Smooth muscle cell (in vitro differentiated cells): Measurements from ENCODE around the gene TOP2B. TPM values are rescaled to one million over a fixed set of nuclear protein-coding genes. Genes with fewer than 3 reads are reported as not detected.

ENCODE experiments used
- DNase-seq: peaks from one replicate; lab custom pipeline; 2025; ENCODE audit not compliant: unreplicated experiment; lab: John Stamatoyannopoulos, UW
- H2AFZ ChIP-seq: fragments of 200-600 bp; sonication (generic); 2 replicates; pipeline ENCODE4 v1.6.0; 2016; ENCODE audit warnings: antibody characterized with exemption, low read depth, mild to moderate bottlenecking
- H3F3A ChIP-seq: fragments of 200-600 bp; sonication (generic); 2 replicates; pipeline ENCODE4 v1.6.0; 2017; ENCODE audit warnings: antibody characterized with exemption, low read depth
- H3K27ac ChIP-seq: fragments of 200-600 bp; sonication (generic); 2 replicates; pipeline ENCODE4 v1.5.1; 2016; ENCODE audit warnings: low read depth, mild to moderate bottlenecking
- H3K27me3 ChIP-seq: fragments of 200-600 bp; sonication (generic); 2 replicates; pipeline ENCODE4 v1.6.1; 2016; ENCODE audit warnings: low read depth, mild to moderate bottlenecking
- H3K36me3 ChIP-seq: fragments of 200-600 bp; sonication (generic); 2 replicates; pipeline ENCODE4 v1.5.1; 2016; ENCODE audit warnings: low read depth
- H3K4me1 ChIP-seq: fragments of 200-600 bp; sonication (generic); 2 replicates; pipeline ENCODE4 v1.5.1; 2016; ENCODE audit warnings: low read depth
- H3K4me2 ChIP-seq: fragments of 200-600 bp; sonication (generic); 2 replicates; pipeline ENCODE4 v1.6.0; 2016; ENCODE audit warnings: mild to moderate bottlenecking
- H3K4me3 ChIP-seq: fragments of 200-600 bp; sonication (generic); 2 replicates; pipeline ENCODE4 v1.5.1; 2016; ENCODE audit warnings: mild to moderate bottlenecking
- H3K79me2 ChIP-seq: fragments of 200-600 bp; sonication (generic); 2 replicates; pipeline ENCODE4 v1.6.0; 2016; ENCODE audit warnings: low read depth, mild to moderate bottlenecking
- H3K9ac ChIP-seq: fragments of 200-600 bp; sonication (generic); 2 replicates; pipeline ENCODE4 v1.6.0; 2016; ENCODE audit warnings: low read depth
- H3K9me3 ChIP-seq: fragments of 200-600 bp; sonication (generic); replicated peaks from 2 replicates; pipeline ENCODE4 v1.5.1; 2016; ENCODE audit warnings: low read depth
- H4K20me1 ChIP-seq: fragments of 200-600 bp; sonication (generic); 2 replicates; pipeline ENCODE4 v1.6.0; 2016; ENCODE audit warnings: low read depth
- WGBS: methylation state at CpG from one replicate; pipeline ENCODE4 v1.1.7; 2016; ENCODE audit warnings: low lambda C conversion rate; 5-methylcytosine and 5-hydroxymethylcytosine counted together
- polyA plus RNA-seq: library from polyadenylated mRNA; unstranded; fragments of >200 nt; fragmentation: Nextera tagmentation; extraction: Ambion mirVana; gene quantifications from 2 replicates; pipeline ENCODE4 v1.2.1, GENCODE V29; 2016
- total RNA-seq: library from RNA; depleted of rRNA; stranded (reverse); fragments of >200 nt; gene quantifications from 2 replicates; pipeline ENCODE4 v1.2.3, GENCODE V29; 2014
- TF ChIP-seq, protein P1 (sequence below): fragments of 200-600 bp; sonication (generic); IDR thresholded peaks from 2 replicates; pipeline ENCODE4 v1.5.1; 2017; ENCODE audit warnings: borderline replicate concordance, mild to moderate bottlenecking, antibody characterized with exemption; ENCODE audit not compliant: insufficient read depth, poor library complexity, severe bottlenecking

The TOP2B gene
- total and polyA plus RNA-seq, 2 experiments from 2014 or later = 70.2 to 132 TPM

DNA sequence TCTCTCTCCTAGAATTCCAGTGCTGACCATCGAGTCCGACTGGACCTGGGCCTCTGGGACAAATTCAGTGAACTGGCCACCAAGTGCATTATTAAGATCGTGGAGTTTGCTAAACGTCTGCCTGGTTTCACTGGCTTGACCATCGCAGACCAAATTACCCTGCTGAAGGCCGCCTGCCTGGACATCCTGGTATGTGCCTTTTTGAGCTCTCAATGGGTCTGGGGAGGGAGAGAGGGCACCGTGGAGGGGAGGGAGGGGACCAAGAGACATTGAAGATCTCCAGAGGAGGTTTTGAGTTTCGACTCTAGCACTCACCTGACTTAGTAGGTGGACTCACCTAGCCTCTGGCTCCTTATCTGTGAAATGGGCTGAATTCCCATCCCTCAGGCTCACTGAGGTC, 84.2 kb downstream of the TOP2B start:
- DNase-seq = no peak
- Histone ChIP-seq H3K36me3 (no peaks in the 10 kb centered on the region), H3K4me1 (peaks cover 8% of the 10 kb centered on the region), H3K4me3 (no peak overlapping the region), H4K20me1 (no peaks in the 10 kb centered on the region), H3K27me3 (no peaks in the 10 kb centered on the region), H2AFZ (no peak overlapping the region), H3K9me3 (no peaks in the 10 kb centered on the region), H3K9ac (no peak overlapping the region), H3K27ac (peak overlapping the region; percentile 99), H3K4me2 (no peak overlapping the region), H3F3A (peaks cover 24% of the 10 kb centered on the region), H3K79me2 (peaks cover 22% of the 10 kb centered on the region)
- WGBS = 87% methylated on average over 8 of the region's 8 CpGs
- TF ChIP-seq, protein P1, sequence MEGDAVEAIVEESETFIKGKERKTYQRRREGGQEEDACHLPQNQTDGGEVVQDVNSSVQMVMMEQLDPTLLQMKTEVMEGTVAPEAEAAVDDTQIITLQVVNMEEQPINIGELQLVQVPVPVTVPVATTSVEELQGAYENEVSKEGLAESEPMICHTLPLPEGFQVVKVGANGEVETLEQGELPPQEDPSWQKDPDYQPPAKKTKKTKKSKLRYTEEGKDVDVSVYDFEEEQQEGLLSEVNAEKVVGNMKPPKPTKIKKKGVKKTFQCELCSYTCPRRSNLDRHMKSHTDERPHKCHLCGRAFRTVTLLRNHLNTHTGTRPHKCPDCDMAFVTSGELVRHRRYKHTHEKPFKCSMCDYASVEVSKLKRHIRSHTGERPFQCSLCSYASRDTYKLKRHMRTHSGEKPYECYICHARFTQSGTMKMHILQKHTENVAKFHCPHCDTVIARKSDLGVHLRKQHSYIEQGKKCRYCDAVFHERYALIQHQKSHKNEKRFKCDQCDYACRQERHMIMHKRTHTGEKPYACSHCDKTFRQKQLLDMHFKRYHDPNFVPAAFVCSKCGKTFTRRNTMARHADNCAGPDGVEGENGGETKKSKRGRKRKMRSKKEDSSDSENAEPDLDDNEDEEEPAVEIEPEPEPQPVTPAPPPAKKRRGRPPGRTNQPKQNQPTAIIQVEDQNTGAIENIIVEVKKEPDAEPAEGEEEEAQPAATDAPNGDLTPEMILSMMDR = no peak

DNA sequence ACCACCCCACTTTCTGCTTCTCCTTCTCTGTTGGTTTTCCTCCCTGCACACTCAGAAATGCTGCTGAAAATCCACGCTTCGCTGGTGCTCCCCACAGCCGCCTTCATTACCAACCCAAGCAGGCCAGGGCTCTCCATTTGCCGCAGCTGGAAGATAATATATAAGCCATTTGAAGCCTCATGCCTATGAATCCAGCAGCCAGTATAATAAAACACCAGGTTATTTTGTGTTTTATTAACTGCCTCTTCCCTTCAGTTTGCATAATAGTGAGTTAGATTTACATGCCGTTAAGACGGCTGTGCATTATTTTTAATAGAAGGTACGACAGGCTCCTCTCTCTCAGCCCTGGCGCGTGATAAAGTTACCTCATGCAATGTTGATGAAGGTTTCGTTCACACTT, 86.6 kb downstream of the TOP2B start:
- DNase-seq = no peak
- Histone ChIP-seq H3K4me2 (no peak overlapping the region), H3K4me3 (no peak overlapping the region), H3K36me3 (no peaks in the 10 kb centered on the region), H3K27ac (no peak overlapping the region), H4K20me1 (no peaks in the 10 kb centered on the region), H3K9ac (no peak overlapping the region), H2AFZ (no peak overlapping the region), H3K27me3 (no peaks in the 10 kb centered on the region), H3K9me3 (no peaks in the 10 kb centered on the region), H3K79me2 (peaks cover 16% of the 10 kb centered on the region), H3K4me1 (peaks cover 8% of the 10 kb centered on the region), H3F3A (peaks cover 34% of the 10 kb centered on the region)
- TF ChIP-seq, protein P1 = no peak
- WGBS = 93% methylated on average over 10 of the region's 10 CpGs

DNA sequence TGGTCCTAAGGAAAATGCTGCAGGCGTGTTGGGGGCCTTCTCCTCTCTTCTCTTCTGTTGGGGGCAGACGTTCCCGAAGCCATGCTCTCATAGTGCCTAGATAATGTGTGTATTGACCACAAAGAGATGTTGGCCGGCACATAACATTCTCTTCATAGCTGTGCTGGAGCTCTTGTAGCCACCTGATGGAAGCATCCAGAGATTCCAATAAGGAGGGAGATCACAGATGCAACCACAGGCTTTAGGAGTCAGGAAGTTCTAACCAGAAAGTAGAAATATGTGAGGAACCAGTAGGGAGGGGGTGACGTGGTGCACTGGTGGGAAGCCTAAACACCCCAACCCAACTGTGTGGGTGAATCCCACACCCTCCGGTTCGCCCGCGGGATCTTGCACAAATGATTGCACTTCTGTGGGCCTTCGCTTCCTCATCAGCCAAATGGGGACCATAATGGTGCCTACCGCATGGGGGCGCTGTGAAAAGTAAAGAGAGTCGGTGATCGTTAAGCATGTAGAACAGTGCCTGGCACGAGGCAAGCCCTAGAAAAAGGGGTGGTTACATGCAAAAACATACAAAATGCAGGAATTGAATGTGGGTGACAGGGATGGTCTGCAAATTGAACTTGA, 87.8 kb downstream of the TOP2B start:
- H3K27ac ChIP-seq = no peak overlapping the region
- no peak overlapping the region for H3K4me3 ChIP-seq
- DNase-seq = no peak
- peaks cover under 1% of the 10 kb centered on the region for H3K36me3 ChIP-seq
- H3K79me2 ChIP-seq = peaks cover 17% of the 10 kb centered on the region
- no peak overlapping the region for H3K9ac ChIP-seq
- WGBS = 75% methylated on average over 15 of the region's 15 CpGs
- H3K4me1 ChIP-seq = peaks cover 8% of the 10 kb centered on the region
- H4K20me1 ChIP-seq = no peaks in the 10 kb centered on the region
- no peak overlapping the region for H2AFZ ChIP-seq
- H3F3A ChIP-seq = peaks cover 37% of the 10 kb centered on the region
- H3K27me3 ChIP-seq = no peaks in the 10 kb centered on the region
- TF ChIP-seq, protein P1 = peak; percentile 18
- no peak overlapping the region for H3K4me2 ChIP-seq
- H3K9me3 ChIP-seq = no peaks in the 10 kb centered on the region

DNA sequence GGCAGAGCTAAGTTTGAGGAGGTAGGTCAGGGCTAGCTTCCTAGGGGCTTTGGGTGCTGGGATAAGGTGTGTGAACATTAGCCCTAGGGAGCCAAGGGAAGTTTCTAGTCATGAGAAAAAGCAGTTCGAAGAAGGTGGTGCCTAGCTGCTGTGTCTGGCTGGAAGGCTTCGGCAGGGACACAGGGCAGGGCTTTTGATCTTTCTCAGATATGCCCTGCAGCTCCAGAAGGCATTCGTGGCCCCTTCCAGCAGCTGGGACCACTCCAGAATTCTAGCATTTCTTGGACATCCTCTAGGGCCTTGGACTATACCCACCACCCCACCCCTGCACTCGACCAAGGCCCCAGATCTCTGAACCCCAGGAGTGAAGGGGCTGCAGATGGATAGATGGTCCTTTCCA, 88.6 kb downstream of the TOP2B start:
- H3K9ac ChIP-seq = no peak overlapping the region
- H3K4me3 ChIP-seq = no peak overlapping the region
- no peaks in the 10 kb centered on the region for H4K20me1 ChIP-seq
- no peak overlapping the region for H3K4me2 ChIP-seq
- H3K4me1 ChIP-seq = peaks cover under 1% of the 10 kb centered on the region
- H3K36me3 ChIP-seq = peaks cover 4% of the 10 kb centered on the region
- TF ChIP-seq, protein P1 = no peak
- WGBS = 75% methylated on average over 4 of the region's 4 CpGs
- H3K27ac ChIP-seq = peak overlapping the region; percentile 13
- H3K79me2 ChIP-seq = peaks cover 21% of the 10 kb centered on the region
- H3K9me3 ChIP-seq = no peaks in the 10 kb centered on the region
- H2AFZ ChIP-seq = no peak overlapping the region
- DNase-seq = no peak
- peaks cover 29% of the 10 kb centered on the region for H3F3A ChIP-seq
- no peaks in the 10 kb centered on the region for H3K27me3 ChIP-seq
